HepG2 (cell line): ENCODE results near the gene ADAMTS12. TPM values are rescaled to one million over a fixed set of nuclear protein-coding genes. Genes with fewer than 3 reads are reported as not detected.

Experiments
- ATAC-seq: fragments of 200-7000 bp; cut with Tn5 transposase; 3 replicates; pipeline ENCODE4 v1.9.1; 2020; ENCODE audit warnings: mild to moderate bottlenecking, moderate library complexity
- BruUV-seq: library from RNA; stranded (reverse); fragments of 400-500 nt; replicated peaks from 2 replicates; lab custom pipeline; 2021; lab: Mats Ljungman, UMichigan
- CTCF ChIA-PET: fragments of 300-600 bp; formaldehyde crosslinking; extraction: SDS; loops from one replicate; lab custom pipeline; 2021; ENCODE audit warnings: low total read pairs, inconsistent platforms, low intra/inter-chr PET ratio; lab: Yijun Ruan, JAX
- POLR2A ChIA-PET: fragments of 350-600 bp; sonication (Branson Sonifier 250); formaldehyde crosslinking; loops from one replicate; lab custom pipeline; 2020; ENCODE audit warnings: antibody characterized with exemption, inconsistent platforms; lab: Yijun Ruan, JAX
- DNase-seq: peaks from one replicate; pipeline ENCODE4 v3.0.0-alpha.2; 2015; ENCODE audit warnings: low spot score
- FAIRE-seq: peaks from 3 replicates; lab custom pipeline; 2011; peaks lifted over from hg19 to GRCh38; lab: Jason Lieb, UNC
- H2AFZ ChIP-seq: one replicate; pipeline ENCODE4 v1.6.1; 2011; ENCODE audit warnings: low read length, inconsistent platforms
- H3K27ac ChIP-seq: fragments of 300-600 bp; 3 replicates; pipeline ENCODE4 v1.8.0; 2011; ENCODE audit warnings: mixed run types, mild to moderate bottlenecking, mixed read lengths, low read length, inconsistent platforms; ENCODE audit not compliant: insufficient read depth; ENCODE audit errors: extremely low read length
- H3K27me3 ChIP-seq, 2 experiments: fragments of 200-600 bp in 1 of 2; 2 replicates in 1 of 2; 3 replicates in 1 of 2; pipeline versions ENCODE4 v1.6.0 to v1.8.0; 2011; ENCODE audit warnings: low read length in 2 of 2, mild to moderate bottlenecking in 2 of 2, moderate library complexity in 2 of 2, inconsistent platforms in 1 of 2; ENCODE audit not compliant: insufficient read depth in 2 of 2, control insufficient read depth in 1 of 2
- H3K36me3 ChIP-seq, 2 experiments: fragments of 200-600 bp in 1 of 2; replicated peaks in 1 of 2; 2 replicates in 1 of 2; 3 replicates in 1 of 2; pipeline versions ENCODE4 v1.5.1 to v1.8.0; 2011; ENCODE audit warnings: low read length in 2 of 2, inconsistent platforms in 1 of 2; ENCODE audit not compliant: insufficient read depth in 2 of 2, control insufficient read depth in 1 of 2
- H3K4me1 ChIP-seq: 2 replicates; pipeline ENCODE4 v1.5.1; 2012; ENCODE audit warnings: low read length, inconsistent platforms; ENCODE audit not compliant: insufficient read depth
- H3K4me2 ChIP-seq: 2 replicates; pipeline ENCODE4 v1.6.0; 2011; ENCODE audit warnings: low read depth, low read length, inconsistent platforms
- H3K4me3 ChIP-seq, 3 experiments: fragments of 200-600 bp in 1 of 3; sonication (generic), shearing (Covaris generic) in 1 of 3; replicated peaks in 1 of 3; 2 replicates each; pipeline ENCODE4 v1.5.1; 2011 to 2016; ENCODE audit warnings: low read length in 3 of 3, inconsistent platforms in 2 of 3, low read depth in 2 of 3, mild to moderate bottlenecking in 2 of 3, control low read depth in 1 of 3, mixed read lengths in 1 of 3; ENCODE audit not compliant: insufficient read depth in 1 of 3
- H3K79me2 ChIP-seq: one replicate; pipeline ENCODE4 v1.6.1; 2011; ENCODE audit warnings: low read length, inconsistent platforms; ENCODE audit not compliant: insufficient read depth
- H3K9ac ChIP-seq: 2 replicates; pipeline ENCODE4 v1.6.0; 2011; ENCODE audit warnings: mild to moderate bottlenecking, low read depth, low read length, inconsistent platforms; ENCODE audit not compliant: insufficient read depth
- H3K9me3 ChIP-seq: 2 replicates; pipeline ENCODE4 v1.5.1; 2012; ENCODE audit warnings: mild to moderate bottlenecking, low read length
- H4K20me1 ChIP-seq: 2 replicates; pipeline ENCODE4 v1.6.0; 2011; ENCODE audit warnings: inconsistent platforms, mild to moderate bottlenecking, low read length, moderate library complexity; ENCODE audit not compliant: insufficient read depth
- ATF1 ChIP-seq: IDR thresholded peaks from 2 replicates; pipeline ENCODE4 v1.6.1; 2016; ENCODE audit warnings: mild to moderate bottlenecking, control low read depth
- ELF3 ChIP-seq: IDR thresholded peaks from 2 replicates; pipeline ENCODE4 v1.6.1; 2016; ENCODE audit warnings: missing genetic modification reagents, missing compliant biosample characterization
- FOXK2 ChIP-seq: fragments of 450-650 bp; IDR thresholded peaks from 2 replicates; pipeline ENCODE4 v1.6.1; 2016
- NAIF1 ChIP-seq: sonication (generic); formaldehyde crosslinking; IDR thresholded peaks from 2 replicates; pipeline ENCODE4 v1.5.0; 2020; ENCODE audit warnings: mild to moderate bottlenecking, missing genetic modification reagents, borderline replicate concordance
- NR1H2 ChIP-seq: sonication (generic); formaldehyde crosslinking; IDR thresholded peaks from 2 replicates; pipeline ENCODE4 v1.8.1; 2022; ENCODE audit warnings: low read depth, missing genetic modification reagents, borderline replicate concordance
- RERE ChIP-seq: IDR thresholded peaks from 2 replicates; pipeline ENCODE4 v1.6.1; 2016; ENCODE audit warnings: low read depth, missing genetic modification reagents, missing compliant biosample characterization
- SAP130 ChIP-seq: IDR thresholded peaks from 2 replicates; pipeline ENCODE4 v1.6.1; 2016; ENCODE audit warnings: low read depth
- SMAD3 ChIP-seq: sonication (generic); formaldehyde crosslinking; IDR thresholded peaks from 2 replicates; pipeline ENCODE4 v1.4.0; 2020; ENCODE audit warnings: missing genetic modification reagents
- ZEB1 ChIP-seq: IDR thresholded peaks from 2 replicates; pipeline ENCODE4 v1.6.1; 2012; ENCODE audit warnings: mild to moderate bottlenecking, low read depth, inconsistent platforms; ENCODE audit not compliant: insufficient replicate concordance
- ZNF230 ChIP-seq: sonication (generic); formaldehyde crosslinking; IDR thresholded peaks from 2 replicates; pipeline ENCODE4 v1.4.0; 2020; ENCODE audit warnings: mild to moderate bottlenecking, missing genetic modification reagents
- ZNF446 ChIP-seq: sonication (generic); formaldehyde crosslinking; IDR thresholded peaks from 2 replicates; pipeline ENCODE4 v1.5.0; 2020; ENCODE audit warnings: mild to moderate bottlenecking, missing genetic modification reagents
- WGBS: methylation state at CpG from one replicate; pipeline ENCODE4 v1.1.6; 2017; ENCODE audit warnings: low lambda C conversion rate; 5-methylcytosine and 5-hydroxymethylcytosine counted together
- in situ Hi-C: cut with HindIII; loops from 2 replicates; pipeline ENCODE4 v1.10.0; 2017; ENCODE audit warnings: low pct_unique_long_range_greater_than_20kb; ENCODE audit not compliant: extremely low pct_ligation_motif_present
- intact Hi-C: fragments of 100-400 bp; cut with micrococcal nuclease; formaldehyde crosslinking; loops from one replicate; pipeline ENCODE4 v1.10.0; 2022; ENCODE audit not compliant: unreplicated experiment
- polyA plus RNA-seq, 8 experiments: library from polyadenylated mRNA; depleted of rRNA in 3 of 8; stranded (reverse) in 7 of 8; unstranded in 1 of 8; fragments of >200 nt; fragmentation: Illumina TruSeq in 4 of 8; extraction: Trizol in 4 of 8; gene quantifications; 2 replicates each; pipeline versions ENCODE4 v1.2.1 to v1.2.3, GENCODE V29; 2011 to 2016; ENCODE audit warnings: low read depth in 4 of 8, missing spikeins in 1 of 8, mixed read lengths in 1 of 8; ENCODE audit not compliant: insufficient read depth in 1 of 8
- total RNA-seq, 5 experiments: library from RNA; depleted of rRNA; stranded (reverse); fragments of >200 nt; fragmentation: Illumina TruSeq; extraction: Trizol; gene quantifications; 2 replicates each; pipeline ENCODE4 v1.2.3, GENCODE V29; 2016; ENCODE audit warnings: low read depth in 1 of 5
- TF ChIP-seq, protein P1 (sequence below): sonication (generic); formaldehyde crosslinking; IDR thresholded peaks from 2 replicates; pipeline ENCODE4 v1.9.0; 2021; ENCODE audit warnings: missing genetic modification reagents, mild to moderate bottlenecking, borderline replicate concordance

The ADAMTS12 gene
- total and polyA plus RNA-seq, 2 of the 13 experiments (the other 11 are each of a cell fraction or from before 2014, with no cell fraction given) = 0.03 TPM; not detected in 1

DNA sequence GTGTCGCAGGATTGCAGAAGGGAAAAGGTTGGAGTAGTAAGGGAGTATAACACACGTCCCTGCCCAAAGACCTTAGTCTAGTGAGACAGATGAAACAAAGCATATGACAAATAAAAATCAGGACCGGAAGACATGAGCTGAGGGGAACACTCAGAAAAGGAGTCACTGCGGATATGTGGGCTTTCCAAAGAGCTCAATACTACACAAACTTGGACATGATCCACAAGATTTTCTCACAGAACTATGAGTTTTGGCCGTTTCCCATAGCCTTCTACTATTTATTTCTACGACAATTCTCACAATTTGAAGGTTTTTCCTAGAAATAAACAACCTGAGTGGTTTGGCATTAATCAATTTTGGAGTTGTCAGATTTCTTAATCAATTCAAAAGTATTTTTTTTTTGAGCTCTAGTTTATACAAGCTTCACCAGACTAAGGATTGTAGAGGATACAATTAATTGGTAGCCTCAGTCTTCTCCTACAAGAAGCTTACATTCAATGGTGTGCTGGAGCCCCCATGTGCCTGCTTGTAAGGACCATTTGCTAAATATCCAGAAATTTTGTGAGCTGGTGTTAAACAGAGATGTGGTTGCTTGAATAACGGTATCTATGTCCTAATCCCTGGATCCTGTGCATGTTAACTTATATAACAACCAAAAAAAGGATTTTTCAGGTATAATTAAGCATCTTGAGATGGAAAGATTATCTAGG is 91.4 kb downstream of the ADAMTS12 start:
- Histone ChIP-seq H3K4me1 (no peaks in the 10 kb centered on the region), H4K20me1 (no peaks in the 10 kb centered on the region), H2AFZ (no peak overlapping the region), H3K9ac (no peak overlapping the region), H3K79me2 (no peaks in the 10 kb centered on the region), H3K9me3 (no peaks in the 10 kb centered on the region), H3K4me3 (no peak overlapping the region), H3K4me2 (no peak overlapping the region), H3K36me3 (no peaks in the 10 kb centered on the region), H3K27me3 (no peaks in the 10 kb centered on the region; a peak in 1 of 5 replicates), H3K27ac (no peak overlapping the region)
- ChIA-PET POLR2A (no interaction called here), CTCF (no interaction called here)
- TF ChIP-seq ELF3 (CRISPR knock-in tag) = no peak
- DNase-seq (no peak), ATAC-seq (no peak), FAIRE-seq (no peak)
- 25% methylated on average over 6 of the region's 7 CpGs for WGBS
- intact Hi-C loops (no loop called here), in situ Hi-C loops (no loop called here)
- BruUV-seq = no TSS peak

DNA sequence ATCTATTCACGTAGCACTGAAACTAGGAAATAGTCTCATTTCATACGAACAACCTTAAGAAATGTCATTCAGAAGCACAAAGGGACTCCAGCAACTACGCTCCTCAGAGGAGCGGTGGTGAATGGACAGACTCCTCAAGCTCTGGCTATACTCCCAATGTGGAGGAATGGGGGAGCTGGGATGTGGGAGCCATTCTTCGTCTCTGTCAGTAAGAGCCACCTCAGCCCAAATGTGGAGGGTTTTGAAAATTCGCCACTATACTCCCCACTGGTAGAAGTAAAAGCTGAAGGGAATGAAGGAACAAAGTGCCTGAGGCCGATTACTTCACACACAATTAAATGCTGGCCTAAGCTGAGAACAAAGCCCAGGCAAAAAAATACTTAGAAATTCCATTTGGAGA is 96.3 kb downstream of the ADAMTS12 start:
- intact Hi-C loops = no loop called here
- Histone ChIP-seq H3K27ac (no peak overlapping the region), H3K27me3 (0 out of 5 replicates have a peak, but pooled peaks cover 0 to 4% of the 10 kb centered on the region in 2 experiments), H2AFZ (no peak overlapping the region), H3K9ac (no peak overlapping the region), H3K79me2 (no peaks in the 10 kb centered on the region), H4K20me1 (no peaks in the 10 kb centered on the region), H3K4me1 (no peaks in the 10 kb centered on the region), H3K4me2 (no peak overlapping the region), H3K9me3 (no peaks in the 10 kb centered on the region), H3K4me3 (no peak overlapping the region), H3K36me3 (no peaks in the 10 kb centered on the region)
- ATAC-seq (no peak), DNase-seq (no peak), FAIRE-seq (no peak)
- 12% methylated on average over 7 of the region's 7 CpGs for WGBS
- POLR2A ChIA-PET = no interaction called here
- in situ Hi-C loops = no loop called here
- CTCF ChIA-PET = no interaction called here
- BruUV-seq = no TSS peak
- no peak for TF ChIP-seq SMAD3 (CRISPR knock-in tag)
- TF ChIP-seq, protein P1, sequence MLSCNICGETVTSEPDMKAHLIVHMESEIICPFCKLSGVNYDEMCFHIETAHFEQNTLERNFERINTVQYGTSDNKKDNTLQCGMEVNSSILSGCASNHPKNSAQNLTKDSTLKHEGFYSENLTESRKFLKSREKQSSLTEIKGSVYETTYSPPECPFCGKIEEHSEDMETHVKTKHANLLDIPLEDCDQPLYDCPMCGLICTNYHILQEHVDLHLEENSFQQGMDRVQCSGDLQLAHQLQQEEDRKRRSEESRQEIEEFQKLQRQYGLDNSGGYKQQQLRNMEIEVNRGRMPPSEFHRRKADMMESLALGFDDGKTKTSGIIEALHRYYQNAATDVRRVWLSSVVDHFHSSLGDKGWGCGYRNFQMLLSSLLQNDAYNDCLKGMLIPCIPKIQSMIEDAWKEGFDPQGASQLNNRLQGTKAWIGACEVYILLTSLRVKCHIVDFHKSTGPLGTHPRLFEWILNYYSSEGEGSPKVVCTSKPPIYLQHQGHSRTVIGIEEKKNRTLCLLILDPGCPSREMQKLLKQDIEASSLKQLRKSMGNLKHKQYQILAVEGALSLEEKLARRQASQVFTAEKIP (CRISPR knock-in tag) = no peak
- TF ChIP-seq ZNF230 (CRISPR knock-in tag) = no peak
- TF ChIP-seq RERE = no peak
- no peak for TF ChIP-seq FOXK2
- no peak for TF ChIP-seq SAP130
- TF ChIP-seq NAIF1 (CRISPR knock-in tag) = no peak
- TF ChIP-seq ATF1 = no peak
- no peak for TF ChIP-seq NR1H2 (CRISPR knock-in tag)
- no peak for TF ChIP-seq ZEB1
- TF ChIP-seq ZNF446 (CRISPR knock-in tag) = no peak
